GM18858 (cell line): Measurements from ENCODE around the gene RANBP9.

Experiments
- ATAC-seq: cut with Tn5 transposase; IDR thresholded peaks from one replicate; pipeline ENCODE4 v1.9.1; 2021; ENCODE audit not compliant: unreplicated experiment

The RANBP9 gene

GRCh38 chr6:13604546-13605416, 106.9 kb downstream of the RANBP9 start:
- ATAC-seq, result no peak

- no peak for ATAC-seq
These were observed 107.5 kb downstream of the RANBP9 start for GRCh38 chr6:13604135-13604534.

- no peak for ATAC-seq
These were observed 111.6 kb downstream of the RANBP9 start for GRCh38 chr6:13600036-13600435.

- no peak for ATAC-seq
These were observed 114.6 kb downstream of the RANBP9 start for GRCh38 chr6:13597073-13597472.

- ATAC-seq, result no peak
These were observed 117.9 kb downstream of the RANBP9 start for GRCh38 chr6:13593720-13594119.

GRCh38 chr6:13593103-13593502, 118.5 kb downstream of the RANBP9 start:
- ATAC-seq, result no peak

GRCh38 chr6:13591205-13591921, 120.3 kb downstream of the RANBP9 start:
- ATAC-seq, result no peak

GRCh38 chr6:13590574-13591153, 121.0 kb downstream of the RANBP9 start:
- ATAC-seq, result no peak

- no peak for ATAC-seq
These were observed 121.8 kb downstream of the RANBP9 start for GRCh38 chr6:13589801-13590200.

- no peak for ATAC-seq
These were observed 124.8 kb downstream of the RANBP9 start for GRCh38 chr6:13586603-13587542.

- no peak for ATAC-seq
These were observed 129.9 kb downstream of the RANBP9 start for GRCh38 chr6:13581700-13582229.

GRCh38 chr6:13579911-13580310, 131.7 kb downstream of the RANBP9 start:
- no peak for ATAC-seq

- ATAC-seq, result no peak
These were observed 133.7 kb downstream of the RANBP9 start for GRCh38 chr6:13577926-13578325.

- no peak for ATAC-seq
These were observed 135.6 kb downstream of the RANBP9 start for GRCh38 chr6:13576017-13576416.

- ATAC-seq, result no peak
These were observed 136.3 kb downstream of the RANBP9 start for GRCh38 chr6:13575377-13575775.

GRCh38 chr6:13574571-13575376, 136.9 kb downstream of the RANBP9 start, which contains the start of gene SIRT5:
SIRT5 (plus strand) TSS chr6:13574601; CDS start chr6:13584111, 9,510 bp downstream.
- ATAC-seq, result peak; percentile 38

GRCh38 chr6:13574149-13574570, 137.5 kb downstream of the RANBP9 start:
- peak; percentile 62 for ATAC-seq

GRCh38 chr6:13573669-13574110, 137.9 kb downstream of the RANBP9 start:
- ATAC-seq, result no peak

- no peak for ATAC-seq
These were observed 138.5 kb downstream of the RANBP9 start for GRCh38 chr6:13572951-13573654.
